Activated CD4-positive, alpha-beta T cell treated with anti-CD3 and anti-CD28 coated beads, Interleukin-10, Interleukin-2, amounts not matched to agents 100 ng/mL and 50 ng/mL, durations not matched to agents 16 hours and 8 hours (primary cell): ENCODE results near the gene MAP6.
A peak's percentile ranks its signal among the peaks of the same experiment; 100 is the strongest.

ENCODE experiments used
- DNase-seq: peaks from one replicate; pipeline ENCODE4 v3.0.0-alpha.2; 2020

The MAP6 gene

DNA sequence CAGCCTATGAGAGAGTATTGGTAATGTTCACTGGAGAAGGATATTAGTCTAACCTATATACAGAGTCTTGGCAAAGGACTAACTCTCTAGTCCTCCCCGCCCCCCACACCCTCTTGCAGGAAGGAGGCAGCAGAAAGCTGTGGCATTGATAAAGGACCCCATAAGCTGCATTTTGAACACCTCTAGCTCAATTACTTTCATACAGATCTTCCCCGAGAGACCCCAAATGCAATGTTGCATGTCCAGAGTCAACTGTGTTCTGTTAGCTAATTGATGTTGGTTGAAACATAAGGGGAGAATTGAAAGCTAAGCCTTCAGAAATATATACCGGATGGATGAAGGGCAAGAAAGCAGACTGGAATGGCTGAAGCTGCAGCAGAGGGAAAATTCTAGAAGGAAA lies 2.8 kb downstream of the MAP6 start:
- DNase-seq, result no peak

- DNase-seq, result no peak
Measured at GRCh38 chr11:75665126-75665525, 3.7 kb downstream of the MAP6 start.

- DNase-seq, result no peak
Measured at GRCh38 chr11:75664389-75664788, 4.4 kb downstream of the MAP6 start.

DNA sequence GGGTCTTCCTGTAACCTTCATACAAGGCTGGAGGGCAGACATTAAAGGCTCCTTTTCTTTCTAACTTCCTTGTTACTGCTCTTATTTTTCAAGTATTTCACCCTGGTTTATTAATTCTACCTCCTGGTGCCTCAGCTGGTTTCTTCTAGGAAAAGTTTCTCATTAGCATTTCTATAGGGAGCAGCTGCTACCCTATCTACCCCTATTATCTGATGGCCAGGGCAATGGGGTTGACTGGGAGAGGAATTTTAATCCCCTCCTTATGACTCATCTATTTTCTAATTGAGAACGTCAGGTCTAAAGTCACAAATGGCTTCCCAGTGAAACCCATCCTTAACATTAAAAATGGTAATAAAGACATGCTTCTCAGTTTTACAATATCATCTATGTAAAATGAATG lies 5.0 kb downstream of the MAP6 start:
- DNase-seq, result no peak

- no peak for DNase-seq
Measured at GRCh38 chr11:75659836-75660235, 9.0 kb downstream of the MAP6 start.

GRCh38 chr11:75656044-75656727 lies 12.7 kb downstream of the MAP6 start:
- no peak for DNase-seq

- no peak for DNase-seq
Measured at GRCh38 chr11:75655605-75656004, 13.2 kb downstream of the MAP6 start.

DNA sequence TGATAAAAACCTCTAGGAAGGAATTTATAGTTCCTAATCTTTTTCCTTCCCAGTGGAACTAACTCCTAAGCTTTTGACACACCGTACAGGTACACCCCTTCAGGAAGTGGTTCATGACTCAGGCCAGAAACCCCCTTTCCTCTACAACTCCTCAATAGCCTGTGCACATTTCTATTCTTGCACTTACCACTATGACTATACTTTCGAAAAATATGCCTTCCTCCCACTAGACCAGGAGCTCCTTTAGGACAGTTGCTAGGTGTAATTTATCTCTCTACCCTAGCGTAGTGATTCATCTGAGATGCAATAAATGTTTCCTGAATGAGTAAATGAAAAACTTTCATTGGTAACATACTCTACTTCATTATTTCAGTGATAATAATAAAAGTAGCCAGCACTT lies 14.5 kb downstream of the MAP6 start:
- DNase-seq, result peak; percentile 79

DNA sequence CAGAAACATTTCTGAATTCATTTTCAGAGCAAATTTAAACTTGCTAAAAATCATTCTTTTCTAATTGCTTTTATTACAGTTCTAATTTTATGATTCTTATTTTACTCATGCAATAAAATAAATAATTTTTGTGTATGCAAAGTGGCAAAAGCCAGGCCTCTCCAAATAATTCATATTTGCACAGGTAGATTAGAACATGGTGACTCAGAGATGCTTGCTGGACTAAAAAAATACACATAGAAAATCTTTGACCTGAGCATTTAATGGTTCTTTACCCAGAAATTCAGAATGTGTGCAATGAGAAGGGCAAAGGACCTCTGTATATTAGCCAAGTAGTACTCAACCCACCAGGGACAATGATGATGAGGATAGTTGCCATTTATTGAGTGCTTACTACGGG lies 15.3 kb downstream of the MAP6 start:
- no peak for DNase-seq

DNA sequence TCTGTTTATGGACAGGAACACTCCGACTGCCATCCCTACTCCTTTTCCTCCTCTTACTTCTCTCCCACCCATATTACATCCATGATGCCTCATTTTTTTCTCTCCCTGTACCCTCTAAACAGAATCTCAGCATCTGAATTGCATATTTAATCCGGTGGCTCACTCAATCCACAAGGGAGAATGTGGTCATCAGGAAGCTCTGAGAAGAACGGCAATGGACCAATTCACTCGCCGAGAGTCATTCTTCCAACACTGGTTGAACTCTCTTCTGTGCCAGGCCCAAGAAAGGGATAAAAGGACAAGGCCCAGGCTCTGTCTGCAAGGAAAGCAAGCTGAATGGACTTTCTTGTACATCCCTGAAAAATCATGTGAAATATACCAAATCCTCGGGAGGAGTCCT lies 15.9 kb downstream of the MAP6 start:
- DNase-seq, result no peak

GRCh38 chr11:75651218-75651617 lies 17.6 kb downstream of the MAP6 start:
- DNase-seq, result no peak

DNA sequence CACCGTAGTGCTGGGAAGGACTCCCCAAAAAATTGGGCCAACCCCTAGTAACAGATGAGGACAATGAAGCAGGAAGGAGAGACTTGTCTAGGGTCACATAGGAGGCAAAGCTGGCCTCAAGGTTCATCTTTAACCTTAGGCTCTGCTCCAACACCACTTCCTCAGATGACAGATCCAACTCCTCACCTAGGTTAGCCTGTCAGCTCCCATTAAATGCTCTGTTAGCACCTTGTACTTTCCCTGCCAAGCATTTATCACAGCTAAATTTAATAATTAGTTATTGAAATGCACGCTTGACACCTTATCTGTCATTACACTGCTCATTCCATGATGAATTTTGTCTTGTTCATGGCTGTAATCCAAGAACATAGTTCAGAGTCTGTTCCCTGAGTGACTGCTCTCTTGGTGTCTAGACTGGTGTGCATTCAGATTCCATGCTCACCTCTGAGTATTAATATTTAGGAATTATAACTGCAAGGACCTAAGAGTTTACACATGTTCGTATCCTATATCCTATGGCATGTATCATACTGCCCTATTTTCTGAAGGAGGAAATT lies 18.6 kb downstream of the MAP6 start:
- DNase-seq, result no peak

GRCh38 chr11:75644946-75645345 lies 23.9 kb downstream of the MAP6 start:
- no peak for DNase-seq

DNA sequence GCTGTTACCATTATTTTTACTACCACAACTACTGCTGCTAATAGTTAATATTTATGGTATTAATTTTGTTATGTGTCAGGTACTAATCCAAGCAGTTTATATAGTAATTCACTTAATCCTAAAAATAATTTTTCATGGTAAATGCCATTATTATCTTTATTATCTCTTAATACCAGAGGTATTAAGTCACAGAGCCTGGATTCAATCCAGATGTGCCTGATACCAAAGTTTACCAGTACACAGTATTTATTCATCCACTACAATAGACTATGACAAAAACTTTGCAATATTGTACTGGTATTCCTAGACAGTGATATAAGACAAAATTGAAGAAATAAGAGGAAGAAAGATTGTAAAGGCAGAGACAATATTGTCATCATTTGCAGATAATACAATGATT lies 24.5 kb downstream of the MAP6 start:
- DNase-seq, result no peak

GRCh38 chr11:75642402-75643113 lies 26.3 kb downstream of the MAP6 start:
- no peak for DNase-seq

- DNase-seq, result no peak
Measured at GRCh38 chr11:75639762-75640181, 29.1 kb downstream of the MAP6 start.

DNA sequence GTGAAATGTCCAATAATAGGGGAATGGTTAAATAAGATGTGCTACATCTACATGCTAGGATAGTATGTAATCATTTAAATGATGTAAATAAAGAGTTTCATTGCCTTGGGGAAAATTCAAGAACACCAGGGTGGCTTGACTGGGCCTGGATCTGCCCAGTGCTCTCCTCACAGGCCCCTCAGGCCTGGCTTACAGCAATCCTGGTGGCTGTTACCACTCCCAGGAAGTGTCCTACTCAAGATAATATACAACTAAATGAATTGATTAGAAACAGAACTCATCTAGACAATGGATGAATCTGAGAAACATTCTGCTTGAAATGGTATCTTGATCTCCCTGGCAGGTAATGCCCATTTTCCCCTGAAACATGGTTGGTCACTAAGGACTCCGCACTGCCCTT lies 30.8 kb downstream of the MAP6 start:
- DNase-seq, result no peak

DNA sequence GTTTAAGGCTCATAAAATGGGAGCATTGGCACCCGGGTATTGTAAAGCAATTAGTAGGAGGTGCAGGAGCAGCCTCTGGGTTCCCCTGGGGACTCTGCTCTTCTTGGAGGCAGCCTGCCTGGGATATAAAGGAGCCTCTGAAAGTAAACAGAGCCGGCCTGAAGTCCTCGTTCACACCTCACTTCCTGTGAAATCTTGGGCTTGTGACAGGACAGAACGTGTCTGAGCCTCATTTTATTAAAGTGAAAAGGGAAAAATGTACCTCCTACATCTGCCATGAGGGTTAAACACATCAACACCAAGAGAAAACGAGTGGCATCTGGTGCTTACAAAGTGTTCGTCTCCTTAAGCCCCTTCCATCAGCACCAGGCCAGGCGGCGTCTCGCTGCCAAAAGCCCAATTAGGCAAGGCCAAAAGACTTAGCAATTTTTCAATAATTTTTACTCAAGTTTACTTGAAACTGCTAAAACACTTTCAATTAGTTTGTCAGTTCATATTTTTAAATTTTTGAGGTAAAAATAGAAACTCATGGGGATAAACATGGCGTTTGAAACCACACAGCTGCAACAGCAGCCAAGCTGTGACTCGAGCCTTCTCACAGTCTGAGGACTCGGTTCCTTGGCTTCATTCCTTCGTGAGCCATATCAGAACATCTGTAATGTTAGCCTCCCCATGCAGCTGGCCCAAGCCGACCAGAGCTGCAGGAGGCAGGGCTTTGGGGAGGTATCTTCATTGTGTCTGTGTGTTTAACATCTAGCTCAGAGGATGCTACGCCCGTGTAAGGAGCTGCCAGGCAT lies 33.6 kb downstream of the MAP6 start:
- no peak for DNase-seq

- DNase-seq, result no peak
Measured at GRCh38 chr11:75633409-75634066, 35.3 kb downstream of the MAP6 start.

- no peak for DNase-seq
Measured at GRCh38 chr11:75632962-75633361, 35.9 kb downstream of the MAP6 start.

- no peak for DNase-seq
Measured at GRCh38 chr11:75632450-75632849, 36.4 kb downstream of the MAP6 start.

- DNase-seq, result no peak
Measured at GRCh38 chr11:75631086-75631730, 37.6 kb downstream of the MAP6 start.
